KMS-11 (cell line): Measurements from ENCODE around the gene RAPGEF1.

Experiments used
- H2AFZ ChIP-seq: fragments of 200-600 bp; sonication (generic); 2 replicates; pipeline ENCODE4 v1.6.1; 2016; ENCODE audit warnings: antibody characterized with exemption, mixed run types, low read depth
- H3K27ac ChIP-seq: fragments of 200-600 bp; sonication (generic); 2 replicates; pipeline ENCODE4 v1.6.1; 2016; ENCODE audit warnings: mild to moderate bottlenecking, mixed run types
- H3K27me3 ChIP-seq: fragments of 200-600 bp; sonication (generic); 2 replicates; pipeline ENCODE4 v1.6.1; 2017; ENCODE audit warnings: mild to moderate bottlenecking, low read depth, mixed run types, moderate library complexity; ENCODE audit not compliant: insufficient read depth
- H3K36me3 ChIP-seq: fragments of 200-600 bp; sonication (generic); 2 replicates; pipeline ENCODE4 v1.6.1; 2017; ENCODE audit warnings: mild to moderate bottlenecking, mixed run types; ENCODE audit not compliant: insufficient read depth
- H3K4me1 ChIP-seq: fragments of 200-600 bp; sonication (generic); 2 replicates; pipeline ENCODE4 v1.6.1; 2016; ENCODE audit warnings: mild to moderate bottlenecking, low read depth, mixed run types; ENCODE audit not compliant: poor library complexity, severe bottlenecking
- H3K4me2 ChIP-seq: fragments of 200-600 bp; sonication (generic); 2 replicates; pipeline ENCODE4 v1.7.0; 2016; ENCODE audit warnings: mild to moderate bottlenecking, mixed run types
- H3K4me3 ChIP-seq: fragments of 200-600 bp; sonication (generic); IDR thresholded peaks from 2 replicates; pipeline ENCODE4 v1.6.1; 2017; ENCODE audit warnings: low read depth, low read length, mixed read lengths; ENCODE audit not compliant: insufficient read depth
- H3K79me2 ChIP-seq: fragments of 200-600 bp; sonication (generic); 2 replicates; pipeline ENCODE4 v1.6.1; 2016; ENCODE audit warnings: low read depth, mixed run types; ENCODE audit not compliant: insufficient read depth
- H3K9ac ChIP-seq: fragments of 200-600 bp; sonication (generic); 2 replicates; pipeline ENCODE4 v1.6.1; 2016; ENCODE audit warnings: mild to moderate bottlenecking, mixed run types
- H4K20me1 ChIP-seq: fragments of 200-600 bp; sonication (generic); 2 replicates; pipeline ENCODE4 v1.6.1; 2016; ENCODE audit warnings: mild to moderate bottlenecking, mixed run types; ENCODE audit not compliant: insufficient read depth
- TF ChIP-seq, protein P1 (sequence below): fragments of 200-600 bp; sonication (generic); conservative IDR thresholded peaks from 2 replicates; pipeline ENCODE4 v1.6.1; 2017; ENCODE audit warnings: low read depth, mild to moderate bottlenecking, antibody characterized with exemption, low read length, moderate library complexity, mixed read lengths

The RAPGEF1 gene

DNA sequence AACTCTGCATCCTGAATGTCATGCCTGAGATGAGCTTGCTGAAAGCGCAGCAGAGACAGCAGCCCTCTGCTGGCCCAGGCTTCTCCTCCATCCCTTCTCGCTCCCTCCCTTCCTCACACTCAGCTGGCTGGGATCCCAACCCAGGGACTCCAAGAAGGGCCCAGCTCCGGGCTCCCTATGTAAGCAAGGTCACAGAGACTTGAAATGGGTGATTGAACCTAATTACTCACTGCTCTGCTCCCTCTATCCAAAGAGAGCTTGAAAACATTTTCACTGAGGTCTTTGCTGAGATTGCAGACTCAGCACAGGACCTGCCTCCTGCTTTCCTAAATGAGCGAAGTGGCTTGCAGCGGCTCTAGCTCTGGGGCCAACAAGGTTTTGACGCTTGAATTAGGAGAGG, 42.8 kb downstream of the RAPGEF1 start:
- no peak overlapping the region for H3K27ac ChIP-seq
- H3K4me1 ChIP-seq = peaks cover 80% of the 10 kb centered on the region
- no peak overlapping the region for H2AFZ ChIP-seq
- no peak overlapping the region for H3K9ac ChIP-seq
- no peak overlapping the region for H3K4me2 ChIP-seq
- no peaks in the 10 kb centered on the region for H3K36me3 ChIP-seq
- H3K79me2 ChIP-seq = peaks cover 94% of the 10 kb centered on the region
- peaks cover 15% of the 10 kb centered on the region; the same call in 1 of the 2 replicates for H4K20me1 ChIP-seq
- H3K4me3 ChIP-seq = no peak overlapping the region
- TF ChIP-seq, protein P1, sequence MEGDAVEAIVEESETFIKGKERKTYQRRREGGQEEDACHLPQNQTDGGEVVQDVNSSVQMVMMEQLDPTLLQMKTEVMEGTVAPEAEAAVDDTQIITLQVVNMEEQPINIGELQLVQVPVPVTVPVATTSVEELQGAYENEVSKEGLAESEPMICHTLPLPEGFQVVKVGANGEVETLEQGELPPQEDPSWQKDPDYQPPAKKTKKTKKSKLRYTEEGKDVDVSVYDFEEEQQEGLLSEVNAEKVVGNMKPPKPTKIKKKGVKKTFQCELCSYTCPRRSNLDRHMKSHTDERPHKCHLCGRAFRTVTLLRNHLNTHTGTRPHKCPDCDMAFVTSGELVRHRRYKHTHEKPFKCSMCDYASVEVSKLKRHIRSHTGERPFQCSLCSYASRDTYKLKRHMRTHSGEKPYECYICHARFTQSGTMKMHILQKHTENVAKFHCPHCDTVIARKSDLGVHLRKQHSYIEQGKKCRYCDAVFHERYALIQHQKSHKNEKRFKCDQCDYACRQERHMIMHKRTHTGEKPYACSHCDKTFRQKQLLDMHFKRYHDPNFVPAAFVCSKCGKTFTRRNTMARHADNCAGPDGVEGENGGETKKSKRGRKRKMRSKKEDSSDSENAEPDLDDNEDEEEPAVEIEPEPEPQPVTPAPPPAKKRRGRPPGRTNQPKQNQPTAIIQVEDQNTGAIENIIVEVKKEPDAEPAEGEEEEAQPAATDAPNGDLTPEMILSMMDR = no peak
- no peaks in the 10 kb centered on the region for H3K27me3 ChIP-seq

DNA sequence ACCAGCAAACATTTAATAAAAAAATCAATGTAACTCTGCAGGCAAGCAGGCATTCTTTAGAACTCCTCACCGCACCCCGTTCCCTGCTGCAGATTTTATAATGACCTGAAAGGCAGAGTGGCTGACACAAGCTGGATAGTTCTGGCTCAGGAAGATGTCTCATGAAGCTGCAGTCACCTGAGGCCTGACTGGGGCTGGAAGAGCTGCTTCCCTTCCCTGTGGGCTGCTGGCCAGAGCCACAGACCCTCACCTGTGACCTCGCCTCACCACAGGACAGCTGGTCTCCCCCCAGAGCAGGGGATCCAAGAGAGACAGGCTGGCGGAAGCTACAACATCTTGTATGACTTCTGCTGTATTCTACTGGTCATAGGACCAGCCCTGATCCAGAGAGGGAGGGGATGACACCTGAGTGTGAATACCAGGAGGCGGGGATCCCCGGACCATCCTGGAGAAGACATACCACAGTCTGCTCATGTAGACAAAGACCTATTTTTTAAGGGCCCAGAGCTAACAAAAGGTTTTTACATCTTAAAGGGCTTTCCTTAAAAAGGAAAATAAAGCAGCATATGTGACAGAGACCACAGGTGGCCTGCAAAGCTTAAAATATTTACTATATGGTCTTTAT, 43.9 kb downstream of the RAPGEF1 start:
- H3K79me2 ChIP-seq = peaks cover 94% of the 10 kb centered on the region
- peaks cover 11% of the 10 kb centered on the region; the same call in 1 of the 2 replicates for H4K20me1 ChIP-seq
- TF ChIP-seq, protein P1 = no peak

DNA sequence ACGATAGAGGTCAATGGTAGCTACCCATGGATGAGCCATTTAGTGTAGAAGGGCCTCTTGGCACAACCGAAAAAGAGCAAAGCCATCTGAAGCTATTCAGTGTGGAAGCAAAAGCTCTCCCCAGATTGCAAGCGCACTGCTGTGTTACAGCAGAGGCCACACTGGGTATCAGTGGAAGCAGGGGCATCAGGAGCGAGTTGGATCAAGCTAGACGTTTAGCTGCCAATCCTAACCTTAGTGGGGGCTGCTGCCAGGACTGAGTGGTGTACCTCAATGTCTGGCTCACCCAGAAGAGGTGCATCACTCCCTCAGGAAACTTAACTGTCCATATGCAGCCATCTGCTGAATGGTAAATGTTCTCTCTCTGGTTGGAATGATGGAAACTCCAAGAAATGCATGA, 44.5 kb downstream of the RAPGEF1 start:
- Histone ChIP-seq H3K9ac (no peak overlapping the region), H3K79me2 (peaks cover 93% of the 10 kb centered on the region), H3K27ac (no peak overlapping the region), H3K36me3 (no peaks in the 10 kb centered on the region), H2AFZ (no peak overlapping the region), H3K4me1 (peaks cover 86% of the 10 kb centered on the region), H3K4me2 (no peak overlapping the region), H3K4me3 (no peak overlapping the region), H4K20me1 (peaks cover 11% of the 10 kb centered on the region; the same call in 1 of the 2 replicates), H3K27me3 (no peaks in the 10 kb centered on the region)
- TF ChIP-seq, protein P1 = no peak

More for the DNA sequence above, 43.9 kb downstream of the RAPGEF1 start:
- no peak overlapping the region for H3K27ac ChIP-seq
- peaks cover 85% of the 10 kb centered on the region for H3K4me1 ChIP-seq
- no peaks in the 10 kb centered on the region for H3K27me3 ChIP-seq
- no peak overlapping the region for H3K4me3 ChIP-seq
- no peak overlapping the region for H3K9ac ChIP-seq
- H3K4me2 ChIP-seq = no peak overlapping the region
- H3K36me3 ChIP-seq = no peaks in the 10 kb centered on the region
- H2AFZ ChIP-seq = no peak overlapping the region

DNA sequence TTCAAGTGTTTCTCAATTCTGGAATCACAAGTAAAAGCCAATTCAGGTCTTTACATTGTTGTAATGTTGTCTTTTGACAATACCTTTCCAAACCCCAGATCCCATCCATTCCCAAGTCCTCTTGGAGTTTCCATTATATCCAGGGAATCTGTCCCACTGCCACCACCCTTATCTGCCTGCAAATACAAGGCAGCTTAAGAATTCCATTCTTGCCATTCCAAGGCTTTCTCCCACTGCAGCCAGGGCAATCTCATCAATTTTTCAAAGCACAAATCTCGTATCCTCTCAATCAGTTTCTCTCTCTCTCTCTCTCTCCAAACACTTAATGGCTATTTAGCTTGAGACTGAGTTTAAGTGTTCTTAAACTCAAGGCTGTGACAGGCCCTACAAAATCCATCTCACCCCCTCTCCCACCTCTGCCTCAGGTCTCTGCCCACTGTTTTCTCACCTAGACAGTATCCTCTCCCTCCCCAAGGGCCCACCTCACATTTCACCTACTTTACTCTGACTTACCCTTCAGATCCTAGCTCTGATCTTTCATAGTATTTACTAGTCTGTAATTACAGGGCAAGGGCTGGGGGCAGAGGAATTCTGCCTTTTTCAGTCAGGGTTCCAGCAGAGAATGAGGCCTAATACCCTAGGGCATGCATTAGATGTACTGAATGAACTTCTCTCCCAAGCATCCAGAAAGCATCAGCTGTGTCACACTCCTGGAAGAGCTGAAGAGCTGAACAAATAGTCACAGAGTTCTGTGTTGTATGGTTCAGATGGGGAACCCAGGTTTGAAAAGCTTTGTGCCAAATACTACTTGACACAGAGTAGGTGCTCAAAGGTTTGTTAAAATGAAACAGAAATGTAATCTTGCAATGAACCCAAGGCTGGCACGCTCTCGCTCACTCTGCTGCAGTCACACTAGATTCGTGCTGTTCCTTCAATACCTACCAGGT, 46.0 kb downstream of the RAPGEF1 start:
- H2AFZ ChIP-seq = no peak overlapping the region
- H3K4me2 ChIP-seq = no peak overlapping the region
- no peak overlapping the region for H3K4me3 ChIP-seq
- H3K27me3 ChIP-seq = no peaks in the 10 kb centered on the region
- no peak overlapping the region for H3K27ac ChIP-seq
- H3K4me1 ChIP-seq = peaks cover 77% of the 10 kb centered on the region
- H3K79me2 ChIP-seq = peaks cover 93% of the 10 kb centered on the region
- H3K9ac ChIP-seq = no peak overlapping the region
- TF ChIP-seq, protein P1 = no peak
- no peaks in the 10 kb centered on the region for H3K36me3 ChIP-seq
- peaks cover 11% of the 10 kb centered on the region; the same call in 1 of the 2 replicates for H4K20me1 ChIP-seq
